GM19328 (cell line): ENCODE data around the gene SIGLEC11.
"Not testable (repeated sequence)": the region's sequence is repeated elsewhere in the genome, so short reads cannot be mapped to it uniquely, and the experiment has no call there.

Source experiments
- ATAC-seq: cut with Tn5 transposase; IDR thresholded peaks from one replicate; pipeline ENCODE4 v1.9.1; 2021; ENCODE audit warnings: mild to moderate bottlenecking, moderate library complexity; ENCODE audit not compliant: unreplicated experiment

The SIGLEC11 gene

DNA sequence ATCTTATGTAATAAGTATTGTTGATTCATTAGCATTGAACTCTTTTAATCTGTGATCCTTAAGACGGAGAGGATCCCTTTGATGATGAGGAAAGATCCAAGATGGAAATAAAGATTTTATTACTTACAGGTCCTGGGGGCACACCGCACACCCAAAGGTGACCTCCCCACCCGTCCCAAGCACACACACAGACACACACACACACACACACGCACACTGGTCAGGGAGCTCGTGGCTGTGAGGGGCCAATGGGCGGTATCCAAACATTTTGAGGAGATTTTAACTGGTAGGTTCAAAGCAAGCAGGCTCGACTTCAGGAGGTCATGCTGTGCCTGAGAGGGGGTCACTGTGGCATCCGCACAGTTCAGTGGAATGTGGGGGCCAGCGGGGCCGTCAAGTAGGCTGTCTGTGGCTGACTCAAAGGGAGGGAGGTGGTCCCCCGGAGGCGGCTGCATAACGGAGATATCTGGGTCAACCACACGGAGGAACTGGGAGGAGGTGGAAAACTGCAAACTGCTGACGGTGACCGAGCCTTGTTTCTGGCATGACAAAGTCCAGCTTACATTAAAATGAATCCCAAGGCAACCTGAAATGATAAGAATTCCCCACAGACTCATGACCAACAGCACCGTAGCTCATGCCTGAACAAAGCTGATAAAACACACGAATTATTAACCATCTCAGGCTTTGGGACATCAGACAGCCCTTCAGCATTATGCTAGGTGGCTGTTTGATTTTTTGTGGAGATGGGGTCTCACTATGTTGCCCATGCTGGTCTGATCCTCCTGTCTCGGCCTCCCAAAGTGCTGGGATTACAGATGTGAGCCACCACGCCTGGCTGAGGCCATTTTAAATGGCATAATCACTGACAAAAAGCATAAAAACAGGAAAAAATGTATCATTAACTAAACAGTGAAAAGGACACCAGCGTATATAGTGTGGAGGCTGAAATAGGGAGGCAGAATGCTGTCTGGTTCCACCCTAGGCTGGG, 20.9 kb upstream of the SIGLEC11 start:
- ATAC-seq, result no peak

DNA sequence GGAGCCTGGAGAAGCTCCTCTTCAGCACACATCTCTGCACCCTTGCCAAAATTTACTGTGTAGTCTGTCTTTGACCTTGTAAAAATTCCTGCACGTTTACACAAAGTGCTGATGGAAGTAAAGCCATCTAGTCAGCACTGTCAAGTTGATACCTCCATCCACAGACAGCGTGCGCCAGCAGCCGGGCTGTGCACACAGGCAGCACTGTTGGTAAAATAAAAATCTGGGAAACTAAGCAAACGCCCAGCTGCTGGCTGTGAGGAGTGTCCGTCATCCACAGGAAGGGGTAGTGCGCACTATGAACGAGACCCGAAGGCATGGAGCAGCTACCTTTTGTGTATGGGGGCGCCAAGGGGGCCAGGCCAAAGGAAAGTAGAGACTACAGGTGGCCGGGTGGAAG, 17.4 kb upstream of the SIGLEC11 start:
- ATAC-seq, result no peak

- ATAC-seq, result no peak
Observed at GRCh38 chr19:49977881-49978280, 16.9 kb upstream of the SIGLEC11 start.

- ATAC-seq, result no peak
Observed at GRCh38 chr19:49977076-49977475, 16.1 kb upstream of the SIGLEC11 start.

- ATAC-seq, result no peak
Observed at GRCh38 chr19:49976496-49976895, 15.5 kb upstream of the SIGLEC11 start.

GRCh38 chr19:49975051-49975450, 14.1 kb upstream of the SIGLEC11 start:
- no peak for ATAC-seq

GRCh38 chr19:49973987-49974386, 13.0 kb upstream of the SIGLEC11 start:
- ATAC-seq, result no peak

GRCh38 chr19:49972841-49973240, 11.9 kb upstream of the SIGLEC11 start:
- no peak for ATAC-seq

GRCh38 chr19:49971991-49972411, 11.0 kb upstream of the SIGLEC11 start:
- no peak for ATAC-seq

GRCh38 chr19:49969355-49969754, 8.4 kb upstream of the SIGLEC11 start:
- not testable (repeated sequence) for ATAC-seq

GRCh38 chr19:49968279-49968922, 7.4 kb upstream of the SIGLEC11 start:
- ATAC-seq, result no peak

- ATAC-seq, result not testable (repeated sequence)
Observed at GRCh38 chr19:49959892-49960291, 1.1 kb downstream of the SIGLEC11 start.

DNA sequence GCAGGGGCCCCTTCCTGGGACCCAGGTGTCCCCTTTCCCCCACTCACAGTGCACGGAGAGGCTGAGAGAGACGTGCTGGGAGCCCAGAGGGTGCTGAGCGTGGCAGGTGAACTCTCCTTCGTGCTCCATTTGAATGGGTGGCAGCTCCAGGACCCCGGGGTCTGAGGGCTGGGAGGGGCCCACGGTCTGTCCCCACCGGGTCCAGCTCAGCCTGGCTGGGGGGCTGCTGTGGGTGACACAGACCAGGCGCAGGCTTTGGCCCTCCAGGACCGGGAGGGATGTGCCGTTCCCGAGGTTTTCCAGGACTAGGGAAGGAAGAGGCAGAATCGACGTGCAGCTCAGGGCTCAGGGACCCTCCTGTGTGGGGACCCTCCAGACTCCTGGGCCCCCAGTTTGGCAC, 2.4 kb downstream of the SIGLEC11 start:
- ATAC-seq, result not testable (repeated sequence)

DNA sequence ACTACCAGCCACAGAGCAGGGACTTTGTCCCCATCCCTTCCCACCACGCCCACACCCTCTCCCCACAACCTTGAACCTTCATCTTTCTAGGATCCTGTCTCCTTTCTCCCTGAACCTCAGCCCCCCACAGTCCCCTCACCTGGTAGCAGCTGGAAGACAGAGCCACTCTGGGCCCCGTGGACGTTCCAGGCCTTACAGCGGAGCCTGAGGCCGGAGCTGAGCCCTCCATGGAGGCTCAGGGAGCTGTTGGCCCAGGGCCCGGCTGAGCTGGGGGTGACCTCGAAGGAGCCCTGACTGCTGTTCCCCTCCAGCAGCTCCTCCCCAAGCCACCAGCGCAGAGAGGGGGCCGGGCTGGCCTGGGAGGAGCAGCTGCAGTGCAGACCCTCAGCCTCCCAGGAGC, 2.8 kb downstream of the SIGLEC11 start:
- not testable (repeated sequence) for ATAC-seq

GRCh38 chr19:49957262-49957915, 3.6 kb downstream of the SIGLEC11 start:
- ATAC-seq, result no peak

- ATAC-seq, result no peak
Observed at GRCh38 chr19:49956115-49956495, 4.9 kb downstream of the SIGLEC11 start.

- ATAC-seq, result no peak
Observed at GRCh38 chr19:49954933-49955332, 6.0 kb downstream of the SIGLEC11 start.

GRCh38 chr19:49954092-49954829, 6.7 kb downstream of the SIGLEC11 start:
- ATAC-seq, result no peak

GRCh38 chr19:49953416-49953815, 7.6 kb downstream of the SIGLEC11 start:
- ATAC-seq, result no peak

- no peak for ATAC-seq
Observed at GRCh38 chr19:49952906-49953305, 8.1 kb downstream of the SIGLEC11 start.

DNA sequence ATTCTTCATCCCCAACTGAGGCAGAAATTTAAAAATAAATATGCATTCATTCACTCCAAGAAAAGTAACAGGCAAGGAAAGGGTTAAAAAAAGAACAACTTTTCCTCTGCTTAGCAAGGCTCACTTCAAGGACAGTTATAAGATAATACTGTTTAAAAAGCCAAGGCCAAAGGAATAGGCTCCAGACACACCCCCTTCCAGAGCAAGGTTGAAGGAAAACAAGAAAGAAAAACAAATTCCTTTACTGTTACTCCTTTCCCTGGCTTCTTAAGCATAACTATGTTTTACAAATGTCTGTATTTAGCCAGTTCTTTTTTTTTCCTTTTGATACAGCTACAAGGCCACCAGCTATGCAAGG, 8.5 kb downstream of the SIGLEC11 start:
- ATAC-seq, result no peak
